Motor neuron (in vitro differentiated cells): ENCODE results near the gene SLC17A5. TPM values are rescaled to one million over a fixed set of nuclear protein-coding genes. Genes with fewer than 3 reads are reported as not detected.
"Not testable (repeated sequence)": the region's sequence is repeated elsewhere in the genome, so short reads cannot be mapped to it uniquely, and the experiment has no call there.

Experiments used
- ATAC-seq, 8 experiments: fragments of 200-7000 bp; cut with Tn5 transposase; replicated peaks in 6 of 8; 2 replicates each; pipeline ENCODE4 v1.8.0; 2021; ENCODE audit warnings: mild to moderate bottlenecking in 8 of 8, moderate library complexity in 8 of 8
- H3K27ac ChIP-seq, 2 donors: fragments of 250-450 bp; sonication (Bioruptor Pico); 2 replicates each; pipeline ENCODE4 v1.9.0; 2021; ENCODE audit warnings: antibody characterized with exemption in 2 of 2, mild to moderate bottlenecking in 2 of 2, moderate library complexity in 1 of 2
- H3K4me1 ChIP-seq, 2 donors: fragments of 250-450 bp; sonication (Bioruptor Pico); replicated peaks in 1 of 2; 2 replicates each; pipeline ENCODE4 v1.6.1; 2021; ENCODE audit warnings: antibody characterized with exemption in 2 of 2, mild to moderate bottlenecking in 2 of 2, moderate library complexity in 1 of 2
- H3K4me3 ChIP-seq, 5 donors: fragments of 250-450 bp; sonication (Bioruptor Pico); 2 replicates each; pipeline ENCODE4 v1.9.0; 2021; ENCODE audit warnings: antibody characterized with exemption in 5 of 5, mild to moderate bottlenecking in 5 of 5, moderate library complexity in 4 of 5
- WGBS, 10 experiments: fragments of 450-650 bp; shearing (Covaris generic); methylation state at CpG; one replicate each; pipeline ENCODE4 v1.0.0; 2022; 5-methylcytosine and 5-hydroxymethylcytosine counted together
- in situ Hi-C, 9 experiments: fragments of 400-800 bp; cut with MboI; loops; one replicate each; pipeline ENCODE4 v1.15.0; 2021; ENCODE audit warnings: low sequenced_read_pairs in 9 of 9, low pct_unique_long_range_greater_than_20kb in 2 of 9; ENCODE audit not compliant: unreplicated experiment in 9 of 9
- total RNA-seq, 8 experiments: library from RNA; unstranded; fragments of 300-600 nt; gene quantifications; 2 replicates each; pipeline versions ENCODE4 v1.2.3 to v1.2.4, GENCODE V29; 2022

Gene SLC17A5
- total RNA-seq, result 10 to 100 TPM in 6 of 8 experiments, 1 to 10 TPM in 2; 6.8 to 26.2 (median 15.2) TPM

- H3K27ac ChIP-seq, result peak within 1 kb of the TSS; percentile 94 to 95
- in situ Hi-C loops, result no loop called here
- peak within 1 kb of the TSS; percentile 75 to 97 (median 96) for H3K4me3 ChIP-seq
- peaks cover 2 to 7% of the 10 kb centered on the region in 2 donors for H3K4me1 ChIP-seq
- peak; percentile 87 to 95 (median 94) for ATAC-seq
- 0 to 6% (median 0%) methylated on average over 1 to 11 of the region's 90 CpGs; no CpG with 5 or more reads in 6 of the 10 experiments for WGBS, 10 experiments
These were observed at the start of gene SLC17A5 for GRCh38 chr6:73653571-73654424. Gene SLC17A5 (minus strand): TSS chr6:73653992. CDS start chr6:73653886, 106 bp downstream.

GRCh38 chr6:73703466-73703865 is 49.7 kb upstream of the SLC17A5 start:
- WGBS, 10 experiments, result 13 to 100% (median 100%) methylated on average over 1 of the region's 1 CpG; no CpG with 5 or more reads in 4 of the 10 experiments
- in situ Hi-C loops, result no loop called here
- Histone ChIP-seq H3K27ac (no peak overlapping the region), H3K4me3 (no peak overlapping the region), H3K4me1 (no peaks in the 10 kb centered on the region)
- peak in 3 of 8 experiments; percentile 44 to 74 (median 49) for ATAC-seq

- no peak overlapping the region for H3K27ac ChIP-seq
- H3K4me1 ChIP-seq, result no peaks in the 10 kb centered on the region
- no peak overlapping the region for H3K4me3 ChIP-seq
- in situ Hi-C loops, result no loop called here
- ATAC-seq, result no peak
- WGBS, 10 experiments, result 80 to 100% (median 88%) methylated on average over 1 to 2 of the region's 2 CpGs; no CpG with 5 or more reads in 4 of the 10 experiments
These were observed 48.7 kb upstream of the SLC17A5 start for GRCh38 chr6:73702444-73702843.

GRCh38 chr6:73699676-73700459 is 46.1 kb upstream of the SLC17A5 start:
- in situ Hi-C loops, result no loop called here
- no peak overlapping the region for H3K4me3 ChIP-seq
- ATAC-seq, result peak in 1 of 8 experiments; percentile 43
- 38 to 100% (median 74%) methylated on average over 1 to 4 of the region's 4 CpGs; no CpG with 5 or more reads in 2 of the 10 experiments for WGBS, 10 experiments
- H3K4me1 ChIP-seq, result no peaks in the 10 kb centered on the region
- no peak overlapping the region for H3K27ac ChIP-seq

- Histone ChIP-seq H3K27ac (no peak overlapping the region), H3K4me1 (no peaks in the 10 kb centered on the region), H3K4me3 (no peak overlapping the region)
- WGBS, 10 experiments, result 5 to 100% (median 87%) methylated on average over 2 to 10 of the region's 10 CpGs
- no peak for ATAC-seq
- in situ Hi-C loops, result no loop called here
These were observed 43.3 kb upstream of the SLC17A5 start for GRCh38 chr6:73696966-73697655.

GRCh38 chr6:73695619-73696421 is 42.0 kb upstream of the SLC17A5 start, which contains the start of gene CD109:
Gene CD109 (plus strand): TSS chr6:73696203. CDS start chr6:73696216, 13 bp downstream.
- in situ Hi-C loops, result no loop called here
- WGBS, 10 experiments, result 1 to 63% (median 14%) methylated on average over 1 to 33 of the region's 61 CpGs; no CpG with 5 or more reads in 1 of the 10 experiments
- Histone ChIP-seq H3K27ac (no peak within 1 kb of the TSS), H3K4me3 (peak within 1 kb of the TSS; percentile 32 to 44 (median 36)), H3K4me1 (no peaks in the 10 kb centered on the region)
- peak; percentile 78 to 87 (median 84) for ATAC-seq

- no peaks in the 10 kb centered on the region for H3K4me1 ChIP-seq
- peak in 5 of 8 experiments; percentile 7 to 62 (median 31) for ATAC-seq
- WGBS, 10 experiments, result 25 to 100% (median 60%) methylated on average over 1 to 5 of the region's 5 CpGs; no CpG with 5 or more reads in 1 of the 10 experiments
- no peak overlapping the region for H3K4me3 ChIP-seq
- in situ Hi-C loops, result no loop called here
- H3K27ac ChIP-seq, result no peak overlapping the region
These were observed 41.1 kb upstream of the SLC17A5 start for GRCh38 chr6:73694711-73695411.

- no peak overlapping the region for H3K4me3 ChIP-seq
- no peaks in the 10 kb centered on the region for H3K4me1 ChIP-seq
- no peak for ATAC-seq
- no peak overlapping the region for H3K27ac ChIP-seq
- in situ Hi-C loops, result no loop called here
These were observed 37.7 kb upstream of the SLC17A5 start for GRCh38 chr6:73691512-73691911.

- in situ Hi-C loops, result no loop called here
- Histone ChIP-seq H3K27ac (no peak overlapping the region), H3K4me3 (no peak overlapping the region), H3K4me1 (no peaks in the 10 kb centered on the region)
- no peak for ATAC-seq
- 67 to 100% (median 85%) methylated on average over 1 to 5 of the region's 5 CpGs; no CpG with 5 or more reads in 1 of the 10 experiments for WGBS, 10 experiments
These were observed 36.3 kb upstream of the SLC17A5 start for GRCh38 chr6:73690056-73690455.

GRCh38 chr6:73688351-73688750 is 34.6 kb upstream of the SLC17A5 start:
- 0 to 100% (median 33%) methylated on average over 1 of the region's 1 CpG; no CpG with 5 or more reads in 3 of the 10 experiments for WGBS, 10 experiments
- in situ Hi-C loops, result no loop called here

GRCh38 chr6:73683574-73683973 is 29.8 kb upstream of the SLC17A5 start:
- H3K27ac ChIP-seq, in situ Hi-C loops, ATAC-seq, H3K4me1 ChIP-seq, H3K4me3 ChIP-seq: not testable (repeated sequence)
- 60 to 93% (median 75%) methylated on average over 1 to 2 of the region's 2 CpGs; no CpG with 5 or more reads in 5 of the 10 experiments for WGBS, 10 experiments

More at GRCh38 chr6:73688351-73688750, 34.6 kb upstream of the SLC17A5 start:
- no peak overlapping the region for H3K4me3 ChIP-seq
- H3K27ac ChIP-seq, result no peak overlapping the region
- no peak for ATAC-seq
- no peaks in the 10 kb centered on the region for H3K4me1 ChIP-seq
